Keratinocyte (primary cell): ENCODE data around the gene PLB1. TPM values are rescaled to one million over a fixed set of nuclear protein-coding genes. Genes with fewer than 3 reads are reported as not detected.

Experiments
- DNase-seq: peaks from one replicate; pipeline ENCODE4 v3.0.0-alpha.2; 2011; ENCODE audit warnings: low read depth, missing footprints, low spot score
- FAIRE-seq: peaks from 2 replicates; lab custom pipeline; 2011; peaks lifted over from hg19 to GRCh38; lab: Jason Lieb, UNC
- H2AFZ ChIP-seq: 2 replicates; pipeline ENCODE4 v1.6.0; 2012; ENCODE audit warnings: low read length, control low read depth, inconsistent platforms; ENCODE audit not compliant: control insufficient read depth
- H3K27ac ChIP-seq: 2 replicates; pipeline ENCODE4 v1.5.1; 2011; ENCODE audit warnings: low read length; ENCODE audit not compliant: control insufficient read depth, insufficient read depth
- H3K27me3 ChIP-seq: 3 replicates; pipeline ENCODE4 v1.6.0; 2011; ENCODE audit warnings: low read length; ENCODE audit not compliant: control insufficient read depth, insufficient read depth; ENCODE audit errors: extremely low read depth
- H3K36me3 ChIP-seq, 2 experiments: 2 replicates in 1 of 2; 3 replicates in 1 of 2; pipeline ENCODE4 v1.5.1; 2011; ENCODE audit warnings: low read length in 2 of 2, mild to moderate bottlenecking in 1 of 2; ENCODE audit not compliant: control insufficient read depth in 2 of 2, insufficient read depth in 2 of 2; ENCODE audit errors: extremely low read depth in 1 of 2
- H3K4me1 ChIP-seq: 3 replicates; pipeline ENCODE4 v1.5.1; 2011; ENCODE audit warnings: low read length; ENCODE audit not compliant: control insufficient read depth, insufficient read depth; ENCODE audit errors: extremely low read depth
- H3K4me2 ChIP-seq: 3 replicates; pipeline ENCODE4 v1.6.0; 2011; ENCODE audit warnings: low read depth, low read length; ENCODE audit not compliant: control insufficient read depth, insufficient read depth; ENCODE audit errors: extremely low read depth
- H3K4me3 ChIP-seq, 3 experiments: fragments of 200-600 bp in 1 of 3; sonication (generic) in 1 of 3; 2 replicates in 2 of 3; 3 replicates in 1 of 3; pipeline ENCODE4 v1.5.1; 2011 to 2016; ENCODE audit warnings: low read length in 3 of 3, mild to moderate bottlenecking in 3 of 3, control low read depth in 2 of 3, inconsistent platforms in 1 of 3, low read depth in 1 of 3, mixed read lengths in 1 of 3, mixed run types in 1 of 3, moderate library complexity in 1 of 3; ENCODE audit not compliant: control insufficient read depth in 2 of 3, insufficient read depth in 2 of 3; ENCODE audit errors: extremely low read depth in 1 of 3
- H3K79me2 ChIP-seq: 2 replicates; pipeline ENCODE4 v1.6.0; 2012; ENCODE audit warnings: low read length; ENCODE audit not compliant: control insufficient read depth, insufficient read depth
- H3K9ac ChIP-seq: 3 replicates; pipeline ENCODE4 v1.6.0; 2011; ENCODE audit warnings: low read length; ENCODE audit not compliant: control insufficient read depth, insufficient read depth; ENCODE audit errors: extremely low read depth
- H3K9me1 ChIP-seq: 3 replicates; pipeline ENCODE4 v1.6.0; 2011; ENCODE audit warnings: low read length; ENCODE audit not compliant: control insufficient read depth, insufficient read depth; ENCODE audit errors: extremely low read depth
- H3K9me3 ChIP-seq: 2 replicates; pipeline ENCODE4 v1.5.1; 2012; ENCODE audit warnings: low read depth, low read length; ENCODE audit not compliant: control insufficient read depth
- H4K20me1 ChIP-seq: 3 replicates; pipeline ENCODE4 v1.6.0; 2011; ENCODE audit warnings: low read length; ENCODE audit not compliant: control insufficient read depth, insufficient read depth; ENCODE audit errors: extremely low read depth
- CTCF ChIP-seq, 3 experiments: IDR thresholded peaks in 1 of 3; conservative IDR thresholded peaks in 1 of 3; optimal IDR thresholded peaks in 1 of 3; 2 replicates in 2 of 3; 3 replicates in 1 of 3; pipeline versions ENCODE3 to v1.5.1; 2011; ENCODE audit warnings: low read length in 3 of 3, mild to moderate bottlenecking in 3 of 3, moderate library complexity in 2 of 3, control low read depth in 1 of 3, inconsistent platforms in 1 of 3; ENCODE audit not compliant: insufficient read depth in 2 of 3; ENCODE audit errors: extremely low read depth in 1 of 3
- EZH2 ChIP-seq: IDR thresholded peaks from one replicate; pipeline ENCODE4 v1.6.1; 2012; ENCODE audit warnings: inconsistent platforms, mild to moderate bottlenecking, low read length, moderate library complexity
- dilution Hi-C: fragments of 300-500 bp; cut with MboI; formaldehyde crosslinking; loops from one replicate; pipeline ENCODE4 v1.7.0; 2020; ENCODE audit warnings: low sequenced_read_pairs; ENCODE audit not compliant: extremely low pct_ligation_motif_present
- polyA plus RNA-seq, 5 experiments: library from polyadenylated mRNA; depleted of rRNA in 3 of 5; stranded (reverse) in 3 of 5; stranded (forward) in 1 of 5; unstranded in 1 of 5; fragments of >200 nt; gene quantifications; 1 replicate in 1 of 5; 2 replicates in 3 of 5; 3 replicates in 1 of 5; pipeline versions ENCODE4 v1.2.1 to v1.2.3, GENCODE V29; 2011 to 2012; ENCODE audit warnings: missing spikeins in 2 of 5, low read depth in 1 of 5, low replicate concordance in 1 of 5

PLB1 gene
- polyA plus RNA-seq, 1 donor (not counting 4 experiments of a cell fraction or from before 2014, with no cell fraction given): 6.7 TPM

- Histone ChIP-seq H3K27me3 (no peaks in the 10 kb centered on the region), H3K36me3 (no peaks in the 10 kb centered on the region), H3K79me2 (no peaks in the 10 kb centered on the region), H3K9me3 (no peaks in the 10 kb centered on the region), H3K9me1 (no peaks in the 10 kb centered on the region), H3K9ac (no peak overlapping the region), H3K4me2 (no peak overlapping the region), H3K4me3 (no peak overlapping the region), H2AFZ (no peak overlapping the region), H3K4me1 (peaks cover 23% of the 10 kb centered on the region), H3K27ac (no peak overlapping the region), H4K20me1 (no peaks in the 10 kb centered on the region)
- FAIRE-seq (no peak), DNase-seq (no peak)
- dilution Hi-C loops: no loop called here
- no peak for TF ChIP-seq CTCF (optimal IDR thresholded peaks at IDR 0.05 in 1 of 3, IDR thresholded peaks at IDR 0.05 in 1 of 3, conservative IDR thresholded peaks at IDR 0.05 in 1 of 3; ENCODE audit: extremely low read depth in 1 of 3, insufficient read depth in 2 of 3, low read length in 3 of 3)
Observed at GRCh38 chr2:28640260-28640907, 144.5 kb downstream of the PLB1 start.

GRCh38 chr2:28640908-28641300 is 145.0 kb downstream of the PLB1 start:
- Histone ChIP-seq H3K9ac (no peak overlapping the region), H3K4me1 (peaks cover 23% of the 10 kb centered on the region)
- no peak for FAIRE-seq

More at GRCh38 chr2:28640908-28641300, 145.0 kb downstream of the PLB1 start:
- dilution Hi-C loops: no loop called here
- Histone ChIP-seq H2AFZ (no peak overlapping the region), H3K4me3 (no peak overlapping the region), H3K9me3 (no peaks in the 10 kb centered on the region), H4K20me1 (no peaks in the 10 kb centered on the region), H3K4me2 (no peak overlapping the region), H3K79me2 (no peaks in the 10 kb centered on the region), H3K27ac (no peak overlapping the region), H3K27me3 (no peaks in the 10 kb centered on the region), H3K9me1 (no peaks in the 10 kb centered on the region), H3K36me3 (no peaks in the 10 kb centered on the region)
- no peak for DNase-seq
- no peak for TF ChIP-seq EZH2
- TF ChIP-seq CTCF (optimal IDR thresholded peaks at IDR 0.05 in 1 of 3, IDR thresholded peaks at IDR 0.05 in 1 of 3, conservative IDR thresholded peaks at IDR 0.05 in 1 of 3; ENCODE audit: extremely low read depth in 1 of 3, insufficient read depth in 2 of 3, low read length in 3 of 3): no peak
